HG03103 (cell line): ENCODE results near the gene B4GAT1.
"Not testable (repeated sequence)": the region's sequence is repeated elsewhere in the genome, so short reads cannot be mapped to it uniquely, and the experiment has no call there.

Experiments used
- ATAC-seq: cut with Tn5 transposase; IDR thresholded peaks from one replicate; pipeline ENCODE4 v1.9.1; 2021; ENCODE audit warnings: low read depth; ENCODE audit not compliant: unreplicated experiment

B4GAT1 gene

DNA sequence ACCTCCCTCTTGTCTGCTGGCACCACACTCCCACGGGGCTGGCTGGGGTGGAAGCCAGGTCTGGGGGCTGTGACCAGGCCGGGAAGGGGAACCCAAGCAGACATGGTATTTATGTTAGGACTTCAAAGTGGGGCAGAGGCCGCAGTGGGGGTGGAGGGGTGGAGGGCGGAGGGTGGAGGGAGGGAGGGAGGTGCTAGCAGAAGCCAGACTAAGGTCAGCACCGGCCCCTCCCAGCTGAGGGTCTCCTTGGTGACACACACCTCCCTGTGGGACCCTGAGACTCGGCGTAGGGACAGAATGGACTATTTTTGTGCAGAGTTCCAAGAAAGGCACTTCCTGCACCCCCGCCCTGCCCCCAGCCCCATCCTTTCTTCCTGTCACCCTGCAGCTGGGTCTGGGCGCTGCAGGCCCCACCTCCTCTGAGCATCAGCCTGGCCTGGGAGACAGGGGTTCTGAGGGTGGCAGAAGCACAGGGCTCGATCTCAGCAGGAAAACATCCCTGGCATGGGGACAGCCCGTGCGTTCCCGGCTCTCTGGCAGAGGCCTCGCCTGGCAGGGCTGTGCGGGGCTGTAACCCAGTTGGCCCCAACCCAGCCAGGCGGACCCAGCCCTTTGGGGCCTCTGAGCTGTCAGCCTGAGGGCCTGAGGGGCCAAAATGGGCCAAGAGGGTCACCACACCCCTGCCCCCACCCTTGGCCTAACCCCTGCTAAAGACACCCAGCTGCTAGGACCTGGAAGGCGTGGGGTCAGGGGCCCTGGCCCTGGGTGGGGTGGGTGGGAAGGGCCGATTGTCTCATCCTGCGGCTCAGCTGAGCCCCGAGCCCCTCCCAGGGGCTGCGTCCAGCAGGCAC, 20.9 kb downstream of the B4GAT1 start:
- ATAC-seq: no peak

GRCh38 chr11:66325263-66325671, 22.2 kb downstream of the B4GAT1 start:
- no peak for ATAC-seq

DNA sequence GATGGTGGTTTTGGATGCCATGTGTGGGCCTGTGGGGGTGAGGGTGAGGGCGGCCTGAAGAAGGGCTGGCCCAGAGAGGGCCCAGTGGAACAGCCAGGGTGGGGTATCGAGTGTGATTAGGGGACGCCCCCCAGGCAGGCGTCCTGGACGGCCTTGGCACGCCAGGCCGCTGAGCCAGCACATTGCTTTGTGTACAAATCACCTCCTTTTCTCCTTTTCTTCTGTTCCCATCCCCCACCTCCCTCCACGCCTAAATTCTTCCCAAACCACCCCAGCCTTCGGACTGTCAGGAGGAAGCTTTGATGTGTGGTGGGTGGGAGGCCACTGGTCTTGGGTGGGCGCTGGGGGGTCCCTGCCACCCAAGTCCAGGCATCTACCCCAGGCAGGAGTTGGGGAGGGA, 22.8 kb downstream of the B4GAT1 start:
- no peak for ATAC-seq

DNA sequence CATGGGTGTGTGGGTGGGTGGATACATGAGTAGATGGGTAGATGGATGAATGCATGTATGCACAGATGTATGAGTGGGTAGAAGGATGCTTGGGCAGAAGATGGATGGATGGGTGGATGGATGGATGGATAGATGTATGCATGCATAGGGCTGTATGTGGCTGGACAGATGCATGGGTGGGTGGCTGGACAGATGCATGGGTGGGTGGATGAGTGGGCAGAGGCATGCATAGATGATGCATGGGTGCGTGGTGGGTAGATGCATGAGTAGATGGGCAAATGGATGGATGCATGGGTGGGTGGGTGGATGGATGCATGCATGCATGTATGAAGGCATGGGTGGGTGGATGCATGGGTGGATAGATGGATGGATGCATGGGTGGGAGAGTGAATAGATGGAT, 23.7 kb downstream of the B4GAT1 start:
- ATAC-seq: no peak

DNA sequence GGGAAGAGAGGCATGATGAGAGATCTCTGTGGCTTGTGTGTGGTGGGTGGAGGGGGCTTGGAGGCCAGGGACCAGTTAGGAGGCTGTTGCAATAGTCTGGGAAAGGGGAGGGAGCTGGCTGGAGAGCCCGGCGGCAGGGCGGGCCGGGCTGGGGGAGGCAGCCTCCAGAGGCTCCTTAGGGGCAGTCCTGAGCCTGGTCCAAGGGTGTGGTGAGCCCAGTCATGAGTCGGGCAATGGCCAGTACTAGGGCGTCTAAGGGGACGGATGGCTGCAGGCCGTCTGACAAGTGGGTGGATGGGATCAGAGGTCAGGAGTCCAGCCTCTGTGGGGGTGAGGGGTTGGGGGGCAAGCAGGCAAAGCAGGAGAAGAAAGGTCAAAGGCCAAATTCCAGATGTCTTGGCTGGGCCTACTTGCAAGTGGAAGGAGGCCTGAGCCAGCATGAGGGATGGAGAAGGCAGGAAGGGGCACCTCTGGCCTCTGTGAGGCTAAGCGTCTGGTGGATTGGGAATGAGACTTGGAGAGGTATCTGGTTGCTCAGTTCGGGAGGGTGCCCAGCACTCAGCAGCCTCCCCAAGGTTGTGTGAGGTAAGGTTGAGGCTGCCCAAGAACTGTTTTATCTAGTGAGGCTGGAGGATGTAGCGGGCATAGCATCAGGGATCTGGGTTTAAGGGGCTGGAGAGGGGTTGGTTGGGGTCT, 24.5 kb downstream of the B4GAT1 start:
- ATAC-seq: no peak

DNA sequence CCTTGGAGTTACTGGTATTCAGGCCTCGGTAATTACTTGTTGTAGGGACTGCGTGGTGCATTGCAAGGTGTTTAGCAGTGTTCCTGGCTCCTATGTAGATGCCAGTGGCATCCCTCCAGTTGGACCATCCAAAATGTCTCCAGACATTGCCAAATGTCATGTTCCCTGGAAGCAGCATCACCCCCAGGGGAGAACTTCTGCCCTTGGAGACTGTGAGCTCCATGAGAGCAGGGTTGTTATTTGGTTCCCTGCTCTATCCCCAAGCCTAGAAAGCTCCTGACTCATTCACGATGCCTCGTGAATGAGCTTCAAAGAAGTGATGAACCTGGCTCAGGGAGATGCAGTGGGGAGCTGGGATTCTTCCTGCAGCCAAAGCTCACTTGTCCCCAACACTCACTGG, 25.8 kb downstream of the B4GAT1 start:
- ATAC-seq: no peak

DNA sequence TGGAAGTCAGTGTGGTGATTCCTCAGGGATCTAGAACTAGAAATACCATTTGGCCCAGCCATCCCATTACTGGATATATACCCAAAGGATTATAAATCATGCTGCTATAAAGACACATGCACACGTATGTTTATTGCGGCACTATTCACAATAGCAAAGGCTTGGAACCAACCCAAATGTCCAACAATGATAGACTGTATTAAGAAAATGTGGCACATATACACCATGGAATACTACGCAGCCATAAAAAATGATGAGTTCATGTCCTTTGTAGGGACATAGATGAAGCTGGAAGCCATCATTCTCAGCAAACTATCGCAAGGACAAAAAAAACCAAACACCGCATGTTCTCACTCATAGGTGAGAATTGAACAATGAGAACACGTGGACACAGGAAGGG, 26.7 kb downstream of the B4GAT1 start:
- not testable (repeated sequence) for ATAC-seq

GRCh38 chr11:66320289-66320688, 27.1 kb downstream of the B4GAT1 start:
- ATAC-seq: not testable (repeated sequence)

DNA sequence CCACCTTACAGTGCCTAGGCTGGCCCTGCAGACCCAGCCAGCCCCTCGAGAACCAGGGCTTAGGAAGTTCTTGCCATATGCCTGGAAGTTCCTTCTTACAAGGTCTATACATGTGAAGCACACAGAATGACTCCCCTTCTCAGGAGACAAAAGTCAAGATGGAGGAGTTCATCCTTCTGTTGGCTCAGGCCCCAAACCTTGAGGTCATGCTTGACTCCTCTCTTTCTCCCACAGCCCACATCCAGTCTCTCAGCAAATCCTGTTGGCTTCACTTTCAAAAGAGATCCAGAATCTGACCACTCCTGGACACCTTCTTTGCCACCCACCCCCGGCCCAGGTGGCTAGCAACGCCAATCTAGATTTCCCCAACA, 28.8 kb downstream of the B4GAT1 start:
- ATAC-seq: no peak

DNA sequence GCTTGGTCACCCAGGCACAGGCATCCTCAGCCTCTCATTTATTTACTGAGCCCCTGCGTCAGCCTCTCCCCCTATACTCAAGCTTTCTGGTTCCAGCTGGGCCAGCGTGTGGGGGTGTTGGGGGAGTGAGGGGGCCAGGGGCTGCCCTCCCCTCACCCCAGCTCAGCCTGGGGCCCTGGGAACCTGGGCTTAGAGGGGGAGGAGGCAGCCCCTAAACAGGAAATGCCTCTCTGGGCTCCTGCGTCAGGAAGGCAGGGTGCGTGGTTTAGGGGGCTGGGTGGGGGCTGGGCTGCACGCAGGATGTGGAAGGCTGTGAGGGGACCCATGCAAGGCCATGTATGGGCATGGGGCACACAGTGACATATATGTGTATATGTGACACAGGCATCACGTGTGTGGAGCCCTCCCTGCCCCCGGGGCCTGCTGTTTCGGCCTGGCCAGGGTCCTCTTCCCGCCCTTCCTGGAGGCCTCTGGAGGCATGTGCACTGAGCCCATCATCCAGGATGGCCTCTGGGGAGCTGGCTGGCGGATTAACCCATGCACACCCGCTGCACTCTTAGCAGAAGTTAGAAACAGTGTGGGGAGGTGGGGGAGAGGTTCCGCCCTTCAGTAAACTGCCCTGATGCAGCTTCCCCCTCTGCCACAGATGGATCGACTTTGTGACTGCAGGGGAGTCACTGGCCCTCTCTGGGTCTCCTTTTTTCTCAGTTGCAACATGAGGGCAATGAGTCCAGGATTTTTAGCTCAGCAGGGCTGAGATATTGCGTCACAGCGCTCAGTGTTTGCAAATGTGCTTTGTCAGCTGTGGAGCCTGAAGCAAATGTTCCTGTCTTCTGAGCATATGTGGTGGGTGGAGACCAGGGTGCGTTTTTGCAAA, 29.5 kb downstream of the B4GAT1 start:
- no peak for ATAC-seq

DNA sequence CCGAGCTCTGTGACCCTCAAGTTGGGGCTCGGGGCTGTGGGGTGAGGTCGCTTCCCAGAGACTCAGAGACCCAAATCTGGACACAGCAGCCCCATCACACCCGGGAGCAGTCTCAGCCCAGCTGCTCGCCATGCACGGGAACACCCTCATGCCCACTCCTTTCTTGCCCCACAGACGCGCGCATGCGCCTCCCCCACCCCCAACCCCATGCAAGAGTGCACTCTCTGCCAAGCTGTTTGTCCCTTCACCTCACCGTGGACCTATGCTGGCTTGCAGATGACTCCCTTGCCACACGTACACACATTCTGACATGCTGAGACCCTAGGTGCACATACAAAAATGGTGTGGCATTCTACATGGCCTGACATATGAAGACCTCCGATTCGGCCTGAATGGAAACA, 30.1 kb downstream of the B4GAT1 start:
- ATAC-seq: no peak

GRCh38 chr11:66316849-66317251, 30.6 kb downstream of the B4GAT1 start, which contains the start of gene CD248:
TSS of gene CD248 (minus strand) at chr11:66317044. CDS start at chr11:66317027, 17 bp downstream.
- no peak for ATAC-seq

GRCh38 chr11:66315921-66316811, 31.3 kb downstream of the B4GAT1 start:
- ATAC-seq: no peak

- ATAC-seq: no peak
Observed at GRCh38 chr11:66315498-66315885, 31.9 kb downstream of the B4GAT1 start.

GRCh38 chr11:66314561-66315497, 32.6 kb downstream of the B4GAT1 start:
- no peak for ATAC-seq

GRCh38 chr11:66314186-66314501, 33.3 kb downstream of the B4GAT1 start:
- ATAC-seq: no peak

GRCh38 chr11:66313321-66314185, 33.9 kb downstream of the B4GAT1 start:
- ATAC-seq: no peak
